H9 (cell line): Measurements from ENCODE around the gene ITGA11. TPM values are rescaled to one million over a fixed set of nuclear protein-coding genes. Genes with fewer than 3 reads are reported as not detected.
A peak's percentile ranks its signal among the peaks of the same experiment; 100 is the strongest.

Experiments used
- DNase-seq: peaks from one replicate; pipeline ENCODE4 v3.0.0-alpha.2; 2017
- H2AFZ ChIP-seq: one replicate; pipeline ENCODE4 v1.6.1; 2013; ENCODE audit warnings: mild to moderate bottlenecking, low read length, control low read depth, moderate library complexity
- H2AK5ac ChIP-seq: 2 replicates; pipeline ENCODE4 v1.6.1; 2013; ENCODE audit warnings: low read length, control low read depth, mixed read lengths; ENCODE audit not compliant: insufficient read length
- H2BK120ac ChIP-seq: one replicate; pipeline ENCODE4 v1.6.1; 2013; ENCODE audit warnings: low read depth, mild to moderate bottlenecking, low read length, control low read depth, inconsistent platforms; ENCODE audit not compliant: poor library complexity, severe bottlenecking
- H2BK12ac ChIP-seq: 2 replicates; pipeline ENCODE4 v1.6.1; 2013; ENCODE audit warnings: low read length, control low read depth, mixed read lengths, low read depth; ENCODE audit not compliant: insufficient read length
- H2BK15ac ChIP-seq: 2 replicates; pipeline ENCODE4 v1.6.1; 2013; ENCODE audit warnings: low read depth, low read length, control low read depth
- H2BK20ac ChIP-seq: one replicate; pipeline ENCODE4 v1.6.1; 2013; ENCODE audit warnings: low read depth, mild to moderate bottlenecking, low read length, control low read depth, inconsistent platforms; ENCODE audit not compliant: poor library complexity, severe bottlenecking
- H2BK5ac ChIP-seq: 2 replicates; pipeline ENCODE4 v1.6.1; 2013; ENCODE audit warnings: low read length, control low read depth, mixed read lengths; ENCODE audit not compliant: insufficient read length
- H3K14ac ChIP-seq: 2 replicates; pipeline ENCODE4 v1.6.1; 2013; ENCODE audit warnings: low read length, control low read depth; ENCODE audit not compliant: insufficient read depth
- H3K18ac ChIP-seq: 2 replicates; pipeline ENCODE4 v1.6.1; 2013; ENCODE audit warnings: low read depth, mild to moderate bottlenecking, mixed read lengths, low read length, control low read depth; ENCODE audit not compliant: insufficient read length
- H3K23ac ChIP-seq: 2 replicates; pipeline ENCODE4 v1.6.1; 2013; ENCODE audit warnings: low read length, control low read depth, mixed read lengths, low read depth; ENCODE audit not compliant: insufficient read length
- H3K23me2 ChIP-seq: 2 replicates; pipeline ENCODE4 v1.6.1; 2013; ENCODE audit warnings: low read depth, mild to moderate bottlenecking, mixed read lengths, low read length, control low read depth; ENCODE audit not compliant: insufficient read length, poor library complexity, severe bottlenecking
- H3K27ac ChIP-seq: 2 replicates; pipeline ENCODE4 v1.5.1; 2013; ENCODE audit warnings: low read length, control low read depth, mixed read lengths, low read depth; ENCODE audit not compliant: insufficient read length
- H3K27me3 ChIP-seq: 2 replicates; pipeline ENCODE4 v1.6.1; 2013; ENCODE audit warnings: low read length, control low read depth, inconsistent platforms; ENCODE audit not compliant: insufficient read depth
- H3K4ac ChIP-seq: 2 replicates; pipeline ENCODE4 v1.6.1; 2013; ENCODE audit warnings: low read depth, mild to moderate bottlenecking, control low read depth, inconsistent platforms, low read length, moderate library complexity
- H3K4me1 ChIP-seq: 2 replicates; pipeline ENCODE4 v1.6.1; 2013; ENCODE audit warnings: low read length, control low read depth, inconsistent platforms; ENCODE audit not compliant: insufficient read depth
- H3K4me2 ChIP-seq: 2 replicates; pipeline ENCODE4 v1.6.1; 2013; ENCODE audit warnings: low read length, control low read depth, mixed read lengths; ENCODE audit not compliant: insufficient read length, insufficient read depth
- H3K56ac ChIP-seq: 2 replicates; pipeline ENCODE4 v1.6.1; 2013; ENCODE audit warnings: low read depth, mild to moderate bottlenecking, mixed read lengths, low read length, control low read depth; ENCODE audit not compliant: insufficient read length
- H3K79me1 ChIP-seq: 2 replicates; pipeline ENCODE4 v1.6.1; 2013; ENCODE audit warnings: low read depth, mild to moderate bottlenecking, moderate library complexity, low read length, control low read depth, inconsistent platforms; ENCODE audit not compliant: insufficient read depth, poor library complexity, severe bottlenecking
- H3K79me2 ChIP-seq: 2 replicates; pipeline ENCODE4 v1.6.1; 2013; ENCODE audit warnings: low read length, control low read depth, inconsistent platforms; ENCODE audit not compliant: insufficient read depth
- H3K9ac ChIP-seq: 2 replicates; pipeline ENCODE4 v1.6.1; 2013; ENCODE audit warnings: low read length, control low read depth, mixed read lengths; ENCODE audit not compliant: insufficient read length; ENCODE audit errors: extremely low read depth
- H3K9me3 ChIP-seq: one replicate; pipeline ENCODE4 v1.6.1; 2013; ENCODE audit warnings: low read depth, low read length, inconsistent platforms; ENCODE audit not compliant: control insufficient read depth
- H3T11ph ChIP-seq: one replicate; pipeline ENCODE4 v1.6.1; 2013; ENCODE audit warnings: mild to moderate bottlenecking, low read length, control low read depth, inconsistent platforms
- H4K20me1 ChIP-seq: one replicate; pipeline ENCODE4 v1.6.1; 2013; ENCODE audit not compliant: control insufficient read depth, insufficient read length, insufficient read depth
- H4K5ac ChIP-seq: 2 replicates; pipeline ENCODE4 v1.6.1; 2013; ENCODE audit warnings: low read depth, mild to moderate bottlenecking, mixed read lengths, low read length, control low read depth; ENCODE audit not compliant: insufficient read length
- H4K8ac ChIP-seq: replicated peaks from 2 replicates; pipeline ENCODE4 v1.6.1; 2013; ENCODE audit warnings: low read length, control low read depth, mixed read lengths, low read depth; ENCODE audit not compliant: insufficient read length
- H4K91ac ChIP-seq: 2 replicates; pipeline ENCODE4 v1.6.1; 2013; ENCODE audit warnings: low read depth, mild to moderate bottlenecking, moderate library complexity, mixed read lengths, low read length, control low read depth; ENCODE audit not compliant: insufficient read length
- H3K27ac Mint-ChIP-seq, 3 experiments: 2 replicates in 2 of 3; 3 replicates in 1 of 3; pipeline ENCODE4 v1.8.0; 2020 to 2021; ENCODE audit warnings: mixed read lengths in 3 of 3, mild to moderate bottlenecking in 1 of 3, moderate library complexity in 1 of 3
- H3K27me3 Mint-ChIP-seq: 2 replicates; pipeline ENCODE4 v1.8.0; 2021; ENCODE audit warnings: low read depth, mild to moderate bottlenecking, moderate library complexity, mixed read lengths
- H3K36me3 Mint-ChIP-seq, 3 experiments: 2 replicates in 2 of 3; 3 replicates in 1 of 3; pipeline ENCODE4 v1.8.0; 2020 to 2021; ENCODE audit warnings: low read depth in 3 of 3, mixed read lengths in 3 of 3; ENCODE audit not compliant: insufficient read depth in 1 of 3
- H3K4me1 Mint-ChIP-seq, 2 experiments: 2 replicates each; pipeline ENCODE4 v1.8.0; 2020; ENCODE audit warnings: mixed read lengths in 2 of 2
- H3K4me3 Mint-ChIP-seq, 2 experiments: 2 replicates in 1 of 2; 3 replicates in 1 of 2; pipeline ENCODE4 v1.8.0; 2020 to 2021; ENCODE audit warnings: mild to moderate bottlenecking in 2 of 2, mixed read lengths in 2 of 2, moderate library complexity in 1 of 2
- H3K9me3 Mint-ChIP-seq, 2 experiments: 2 replicates in 1 of 2; 3 replicates in 1 of 2; pipeline ENCODE4 v1.8.0; 2020; ENCODE audit warnings: mild to moderate bottlenecking in 2 of 2, mixed read lengths in 2 of 2, moderate library complexity in 1 of 2
- CTCF ChIP-seq: fragments of 200-600 bp; sonication (generic); conservative IDR thresholded peaks from 3 replicates; pipeline ENCODE4 v1.8.0; 2021; ENCODE audit warnings: antibody characterized with exemption, mild to moderate bottlenecking
- WGBS: extraction: QIAGEN DNeasy Blood & Tissue Kit; methylation state at CpG from one replicate; pipeline ENCODE4 v1.1.7; 2013; ENCODE audit warnings: missing lambda C conversion rate, low lambda C conversion rate, mixed read lengths; ENCODE audit not compliant: insufficient read length; ENCODE audit errors: extremely low coverage; 5-methylcytosine and 5-hydroxymethylcytosine counted together
- total RNA-seq: library from RNA; stranded (reverse); gene quantifications from 2 replicates; pipeline ENCODE4 v1.2.1, GENCODE V29; 2021

The ITGA11 gene
- total RNA-seq, 1 experiment from 2014 or later = 0.07 TPM

GRCh38 chr15:68409736-68410370 is 22.1 kb downstream of the ITGA11 start:
- Mint-ChIP-seq H3K4me3 (no peak overlapping the region), H3K9me3 (no peaks in the 10 kb centered on the region), H3K4me1 (no peaks in the 10 kb centered on the region), H3K36me3 (no peaks in the 10 kb centered on the region), H3K27ac (no peak overlapping the region), H3K27me3 (peaks cover 8% of the 10 kb centered on the region)
- H3K14ac ChIP-seq = no peak overlapping the region; the same call in 1 of the 2 replicates
- H3K23ac ChIP-seq = no peak overlapping the region
- H2BK20ac ChIP-seq = no peak overlapping the region
- H3T11ph ChIP-seq = no peak overlapping the region
- H2BK120ac ChIP-seq = no peak overlapping the region
- no peak overlapping the region for H3K56ac ChIP-seq
- no CpG with 5 or more reads among the region's 11 CpGs for WGBS
- no peaks in the 10 kb centered on the region for H3K79me1 ChIP-seq
- DNase-seq = peak; percentile 18
- no peaks in the 10 kb centered on the region for H3K79me2 ChIP-seq
- no peaks in the 10 kb centered on the region for H4K20me1 ChIP-seq
- H3K27ac ChIP-seq = no peak overlapping the region
- H3K9me3 ChIP-seq = no peaks in the 10 kb centered on the region
- no peak overlapping the region for H3K4ac ChIP-seq
- H4K5ac ChIP-seq = no peak overlapping the region
- no peak overlapping the region for H2AFZ ChIP-seq
- H3K18ac ChIP-seq = no peak overlapping the region
- no peaks in the 10 kb centered on the region; the same call in 1 of the 2 replicates for H3K27me3 ChIP-seq
- no peak overlapping the region for H3K9ac ChIP-seq
- H3K4me2 ChIP-seq = no peak overlapping the region
- TF ChIP-seq CTCF = no peak
- H2BK12ac ChIP-seq = no peak overlapping the region
- no peak overlapping the region for H4K91ac ChIP-seq
- no peak overlapping the region for H2AK5ac ChIP-seq
- H3K23me2 ChIP-seq = no peaks in the 10 kb centered on the region
- no peak overlapping the region for H4K8ac ChIP-seq
- no peak overlapping the region for H2BK5ac ChIP-seq
- no peaks in the 10 kb centered on the region for H3K4me1 ChIP-seq
- no peak overlapping the region; the same call in 1 of the 2 replicates for H2BK15ac ChIP-seq
